CD4-positive, alpha-beta T cell treated with Interleukin-17A for 1 hour (primary cell): Measurements from ENCODE around the gene NXF2B.
"Not testable (repeated sequence)": the region's sequence is repeated elsewhere in the genome, so short reads cannot be mapped to it uniquely, and the experiment has no call there.

Experiments
- DNase-seq: peaks from one replicate; pipeline ENCODE4 v3.0.0-alpha.2; 2020

The NXF2B gene

GRCh38 chrX:102439908-102440307 is at the start of gene NXF2B:
NXF2B (minus strand) TSS chrX:102440008; CDS start chrX:102380036, 59,972 bp downstream.
- DNase-seq: not testable (repeated sequence)

GRCh38 chrX:102478765-102479164 is 39.0 kb upstream of the NXF2B start:
- DNase-seq: not testable (repeated sequence)

DNA sequence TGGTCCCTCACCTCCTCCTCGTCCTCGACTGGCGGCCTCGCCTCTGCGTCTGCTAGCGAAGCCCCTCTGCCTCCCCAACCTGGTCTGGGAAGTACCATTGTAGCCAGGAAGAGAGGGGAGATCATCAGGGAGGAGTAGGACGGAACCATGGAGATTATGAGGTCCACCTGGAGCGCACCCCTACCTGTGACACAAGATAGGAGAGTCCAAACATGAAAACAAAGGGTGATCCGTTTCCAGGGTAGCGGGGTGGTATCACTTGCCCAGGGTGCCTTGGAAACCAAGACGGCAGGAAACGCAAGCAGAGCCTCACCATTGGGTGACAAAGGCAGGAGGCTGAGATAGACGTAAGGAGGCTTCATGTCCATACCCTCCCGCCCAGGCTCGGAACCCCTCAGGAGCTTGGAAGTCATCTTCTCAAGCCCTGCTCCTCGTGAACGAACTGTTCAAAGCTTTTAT is 32.0 kb upstream of the NXF2B start, which contains the start of gene TCP11X2:
TSS of gene TCP11X2 (minus strand) at position 51 of the 459 bp plus-strand sequence.
- not testable (repeated sequence) for DNase-seq

GRCh38 chrX:102470215-102470614 is 30.4 kb upstream of the NXF2B start:
- DNase-seq: not testable (repeated sequence)

DNA sequence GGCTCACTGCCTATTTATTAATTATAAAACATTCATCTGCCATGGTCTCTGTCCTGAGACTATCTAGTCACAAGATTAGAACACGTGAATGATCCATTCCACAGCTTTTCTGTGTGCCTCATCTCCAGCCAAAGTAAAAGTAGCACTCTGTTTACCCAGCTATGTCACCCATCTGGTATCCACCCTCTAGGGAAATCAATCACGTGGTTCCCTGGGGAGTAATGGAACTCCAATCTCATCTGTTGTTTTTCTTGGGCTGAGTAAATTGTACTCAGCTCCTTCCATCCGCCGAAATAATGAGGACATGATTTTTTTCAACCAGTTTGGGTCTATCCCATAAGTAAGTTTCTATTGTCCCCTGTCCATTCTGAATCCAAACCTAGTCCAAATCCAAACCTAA is 18.8 kb upstream of the NXF2B start:
- DNase-seq: not testable (repeated sequence)

DNA sequence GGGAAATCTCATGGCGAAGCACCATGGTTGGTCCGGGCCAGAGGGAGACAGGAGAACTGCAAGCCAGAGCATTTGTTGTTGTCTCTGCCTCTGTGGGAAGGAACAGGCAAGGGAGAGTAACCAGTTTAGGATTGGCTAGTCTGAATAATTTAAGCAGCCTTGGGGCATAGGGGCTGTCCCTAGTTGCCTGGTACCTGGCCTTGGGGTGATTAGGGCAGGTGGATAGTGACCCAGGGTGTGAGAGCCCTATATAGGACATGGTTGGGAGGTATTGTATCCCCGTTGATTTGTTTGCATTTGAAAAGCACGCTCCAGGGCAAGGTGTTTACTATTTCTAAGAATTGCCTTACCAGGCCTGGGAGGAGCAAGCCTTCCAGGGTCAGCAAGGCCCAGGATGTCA is 25.3 kb downstream of the NXF2B start:
- DNase-seq: not testable (repeated sequence)

GRCh38 chrX:102345916-102346315 is 93.9 kb downstream of the NXF2B start:
- DNase-seq: peak; percentile 61

DNA sequence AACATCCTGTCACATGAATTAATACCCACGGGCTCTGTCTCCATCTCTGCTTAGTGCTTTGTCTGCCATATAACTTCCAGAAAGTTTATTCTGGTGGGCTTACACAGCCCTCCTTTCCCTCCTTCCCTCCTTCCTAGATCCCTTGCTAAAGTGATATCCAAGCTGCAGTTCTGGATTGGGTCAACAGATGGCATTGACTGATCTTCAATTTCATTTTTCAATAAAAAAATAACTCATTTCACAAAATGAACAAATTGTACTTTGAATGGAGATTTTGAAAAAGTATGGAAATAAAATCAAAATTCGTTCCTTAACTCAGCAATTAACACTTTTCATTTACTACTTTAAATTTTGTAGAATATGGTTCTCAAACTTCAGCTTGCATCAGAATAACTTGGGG is 97.9 kb downstream of the NXF2B start:
- DNase-seq: no peak

- peak; percentile 49 for DNase-seq
Measured at GRCh38 chrX:102339312-102340298, 100.2 kb downstream of the NXF2B start.

GRCh38 chrX:102338162-102338561 is 101.6 kb downstream of the NXF2B start:
- no peak for DNase-seq
